ENCODE data around the gene FBXL7. TPM values are rescaled to one million over a fixed set of nuclear protein-coding genes. Genes with fewer than 3 reads are reported as not detected.

Gene FBXL7
- total and polyA plus RNA-seq, 9 of the 15 experiments (the other 6 are each of a cell fraction or from before 2014, with no cell fraction given), result 0.04 to 0.08 TPM; not detected in 7

GRCh38 chr5:15539951-15540350 lies 40.0 kb downstream of the FBXL7 start:
- FAIRE-seq (no peak), DNase-seq (ENCODE audit: extremely low read depth in 1 of 4, low spot score in 3 of 4) (no peak), ATAC-seq (no peak)
- intact Hi-C loops (cut with micrococcal nuclease) (no loop called here), in situ Hi-C loops (cut with MboI) (no loop called here)
- Histone ChIP-seq H3K9me3 (replicated peaks; ENCODE audit: control insufficient read depth, insufficient read depth, low read depth, low read length) (no peaks in the 10 kb centered on the region; the same call in 1 of the 2 replicates), H3K4me1 (replicated peaks in 1 of 2; ENCODE audit: control insufficient read depth in 2 of 2, insufficient read depth in 2 of 2, low read length in 2 of 2) (no peaks in the 10 kb centered on the region), H3K79me2 (ENCODE audit: control insufficient read depth, insufficient read depth, low read length) (no peaks in the 10 kb centered on the region), H3K4me3 (no peak overlapping the region), H3K4me2 (ENCODE audit: insufficient read depth, low read length) (no peak overlapping the region), H4K20me1 (replicated peaks; ENCODE audit: control insufficient read depth, insufficient read depth, low read length) (no peaks in the 10 kb centered on the region), H3K9ac (ENCODE audit: insufficient read depth in 1 of 2, low read depth in 2 of 2, low read length in 2 of 2) (no peak overlapping the region), H2AFZ (ENCODE audit: low read depth, low read length) (no peak overlapping the region), H3K27ac (ENCODE audit: extremely low read depth, low read depth, low read length) (no peak overlapping the region), H3K36me3 (ENCODE audit: control insufficient read depth, insufficient read depth, low read length) (no peaks in the 10 kb centered on the region), H3K27me3 (ENCODE audit: control insufficient read depth in 2 of 2, insufficient read depth in 2 of 2, low read length in 2 of 2) (no peaks in the 10 kb centered on the region), H3K9me1 (ENCODE audit: control insufficient read depth, insufficient read depth, low read length) (no peaks in the 10 kb centered on the region)
- ChIA-PET POLR2A (no interaction called here), CTCF (ENCODE audit: low intra/inter-chr PET ratio) (no interaction called here)
- no TSS peak for BruUV-seq (replicated peaks)
- WGBS (ENCODE audit: insufficient coverage, low coverage, missing lambda C conversion rate), result 3% methylated on average over 2 of the region's 2 CpGs
- TF ChIP-seq TBP (optimal IDR thresholded peaks at IDR 0.05; ENCODE audit: low read depth, low read length) (no peak), HES1 (IDR thresholded peaks at IDR 0.05; ENCODE audit: low read depth) (no peak), ZBTB2 (IDR thresholded peaks at IDR 0.05) (no peak), E2F5 (CRISPR knock-in tag; IDR thresholded peaks at IDR 0.05) (no peak), CSDE1 (IDR thresholded peaks at IDR 0.05) (no peak), ZNF778 (CRISPR knock-in tag; IDR thresholded peaks at IDR 0.05) (no peak), BMI1 (IDR thresholded peaks at IDR 0.05; ENCODE audit: low read length) (no peak), GATA2 (CRISPR knock-in tag; IDR thresholded peaks at IDR 0.05) (no peak), FUS (optimal IDR thresholded peaks at IDR 0.05; ENCODE audit: low read depth, low read length) (no peak), IRF1 (CRISPR knock-in tag; IDR thresholded peaks at IDR 0.05; ENCODE audit: borderline replicate concordance) (no peak), RREB1 (CRISPR knock-in tag; IDR thresholded peaks at IDR 0.05) (no peak)
- TF ChIP-seq, protein P1, sequence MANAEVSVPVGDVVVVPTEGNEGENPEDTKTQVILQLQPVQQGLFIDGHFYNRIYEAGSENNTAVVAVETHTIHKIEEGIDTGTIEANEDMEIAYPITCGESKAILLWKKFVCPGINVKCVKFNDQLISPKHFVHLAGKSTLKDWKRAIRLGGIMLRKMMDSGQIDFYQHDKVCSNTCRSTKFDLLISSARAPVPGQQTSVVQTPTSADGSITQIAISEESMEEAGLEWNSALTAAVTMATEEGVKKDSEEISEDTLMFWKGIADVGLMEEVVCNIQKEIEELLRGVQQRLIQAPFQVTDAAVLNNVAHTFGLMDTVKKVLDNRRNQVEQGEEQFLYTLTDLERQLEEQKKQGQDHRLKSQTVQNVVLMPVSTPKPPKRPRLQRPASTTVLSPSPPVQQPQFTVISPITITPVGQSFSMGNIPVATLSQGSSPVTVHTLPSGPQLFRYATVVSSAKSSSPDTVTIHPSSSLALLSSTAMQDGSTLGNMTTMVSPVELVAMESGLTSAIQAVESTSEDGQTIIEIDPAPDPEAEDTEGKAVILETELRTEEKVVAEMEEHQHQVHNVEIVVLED (CRISPR knock-in tag; IDR thresholded peaks at IDR 0.05), result no peak

Data from K562 (cell line).